H9 (cell line): Measurements from ENCODE around the gene HLF. TPM values are rescaled to one million over a fixed set of nuclear protein-coding genes. Genes with fewer than 3 reads are reported as not detected.

Experiments used
- DNase-seq: peaks from one replicate; pipeline ENCODE4 v3.0.0-alpha.2; 2017
- H2AFZ ChIP-seq: one replicate; pipeline ENCODE4 v1.6.1; 2013; ENCODE audit warnings: mild to moderate bottlenecking, low read length, control low read depth, moderate library complexity
- H2AK5ac ChIP-seq: 2 replicates; pipeline ENCODE4 v1.6.1; 2013; ENCODE audit warnings: low read length, control low read depth, mixed read lengths; ENCODE audit not compliant: insufficient read length
- H2BK120ac ChIP-seq: one replicate; pipeline ENCODE4 v1.6.1; 2013; ENCODE audit warnings: low read depth, mild to moderate bottlenecking, low read length, control low read depth, inconsistent platforms; ENCODE audit not compliant: poor library complexity, severe bottlenecking
- H2BK12ac ChIP-seq: 2 replicates; pipeline ENCODE4 v1.6.1; 2013; ENCODE audit warnings: low read length, control low read depth, mixed read lengths, low read depth; ENCODE audit not compliant: insufficient read length
- H2BK15ac ChIP-seq: 2 replicates; pipeline ENCODE4 v1.6.1; 2013; ENCODE audit warnings: low read depth, low read length, control low read depth
- H2BK20ac ChIP-seq: one replicate; pipeline ENCODE4 v1.6.1; 2013; ENCODE audit warnings: low read depth, mild to moderate bottlenecking, low read length, control low read depth, inconsistent platforms; ENCODE audit not compliant: poor library complexity, severe bottlenecking
- H2BK5ac ChIP-seq: 2 replicates; pipeline ENCODE4 v1.6.1; 2013; ENCODE audit warnings: low read length, control low read depth, mixed read lengths; ENCODE audit not compliant: insufficient read length
- H3K14ac ChIP-seq: 2 replicates; pipeline ENCODE4 v1.6.1; 2013; ENCODE audit warnings: low read length, control low read depth; ENCODE audit not compliant: insufficient read depth
- H3K18ac ChIP-seq: 2 replicates; pipeline ENCODE4 v1.6.1; 2013; ENCODE audit warnings: low read depth, mild to moderate bottlenecking, mixed read lengths, low read length, control low read depth; ENCODE audit not compliant: insufficient read length
- H3K23ac ChIP-seq: 2 replicates; pipeline ENCODE4 v1.6.1; 2013; ENCODE audit warnings: low read length, control low read depth, mixed read lengths, low read depth; ENCODE audit not compliant: insufficient read length
- H3K23me2 ChIP-seq: 2 replicates; pipeline ENCODE4 v1.6.1; 2013; ENCODE audit warnings: low read depth, mild to moderate bottlenecking, mixed read lengths, low read length, control low read depth; ENCODE audit not compliant: insufficient read length, poor library complexity, severe bottlenecking
- H3K27ac ChIP-seq: 2 replicates; pipeline ENCODE4 v1.5.1; 2013; ENCODE audit warnings: low read length, control low read depth, mixed read lengths, low read depth; ENCODE audit not compliant: insufficient read length
- H3K27me3 ChIP-seq: 2 replicates; pipeline ENCODE4 v1.6.1; 2013; ENCODE audit warnings: low read length, control low read depth, inconsistent platforms; ENCODE audit not compliant: insufficient read depth
- H3K4ac ChIP-seq: 2 replicates; pipeline ENCODE4 v1.6.1; 2013; ENCODE audit warnings: low read depth, mild to moderate bottlenecking, control low read depth, inconsistent platforms, low read length, moderate library complexity
- H3K4me1 ChIP-seq: 2 replicates; pipeline ENCODE4 v1.6.1; 2013; ENCODE audit warnings: low read length, control low read depth, inconsistent platforms; ENCODE audit not compliant: insufficient read depth
- H3K4me2 ChIP-seq: 2 replicates; pipeline ENCODE4 v1.6.1; 2013; ENCODE audit warnings: low read length, control low read depth, mixed read lengths; ENCODE audit not compliant: insufficient read length, insufficient read depth
- H3K56ac ChIP-seq: 2 replicates; pipeline ENCODE4 v1.6.1; 2013; ENCODE audit warnings: low read depth, mild to moderate bottlenecking, mixed read lengths, low read length, control low read depth; ENCODE audit not compliant: insufficient read length
- H3K79me1 ChIP-seq: 2 replicates; pipeline ENCODE4 v1.6.1; 2013; ENCODE audit warnings: low read depth, mild to moderate bottlenecking, moderate library complexity, low read length, control low read depth, inconsistent platforms; ENCODE audit not compliant: insufficient read depth, poor library complexity, severe bottlenecking
- H3K79me2 ChIP-seq: 2 replicates; pipeline ENCODE4 v1.6.1; 2013; ENCODE audit warnings: low read length, control low read depth, inconsistent platforms; ENCODE audit not compliant: insufficient read depth
- H3K9ac ChIP-seq: 2 replicates; pipeline ENCODE4 v1.6.1; 2013; ENCODE audit warnings: low read length, control low read depth, mixed read lengths; ENCODE audit not compliant: insufficient read length; ENCODE audit errors: extremely low read depth
- H3K9me3 ChIP-seq: one replicate; pipeline ENCODE4 v1.6.1; 2013; ENCODE audit warnings: low read depth, low read length, inconsistent platforms; ENCODE audit not compliant: control insufficient read depth
- H3T11ph ChIP-seq: one replicate; pipeline ENCODE4 v1.6.1; 2013; ENCODE audit warnings: mild to moderate bottlenecking, low read length, control low read depth, inconsistent platforms
- H4K20me1 ChIP-seq: one replicate; pipeline ENCODE4 v1.6.1; 2013; ENCODE audit not compliant: control insufficient read depth, insufficient read length, insufficient read depth
- H4K5ac ChIP-seq: 2 replicates; pipeline ENCODE4 v1.6.1; 2013; ENCODE audit warnings: low read depth, mild to moderate bottlenecking, mixed read lengths, low read length, control low read depth; ENCODE audit not compliant: insufficient read length
- H4K8ac ChIP-seq: replicated peaks from 2 replicates; pipeline ENCODE4 v1.6.1; 2013; ENCODE audit warnings: low read length, control low read depth, mixed read lengths, low read depth; ENCODE audit not compliant: insufficient read length
- H4K91ac ChIP-seq: 2 replicates; pipeline ENCODE4 v1.6.1; 2013; ENCODE audit warnings: low read depth, mild to moderate bottlenecking, moderate library complexity, mixed read lengths, low read length, control low read depth; ENCODE audit not compliant: insufficient read length
- H3K27ac Mint-ChIP-seq, 3 experiments: 2 replicates in 2 of 3; 3 replicates in 1 of 3; pipeline ENCODE4 v1.8.0; 2020 to 2021; ENCODE audit warnings: mixed read lengths in 3 of 3, mild to moderate bottlenecking in 1 of 3, moderate library complexity in 1 of 3
- H3K27me3 Mint-ChIP-seq: 2 replicates; pipeline ENCODE4 v1.8.0; 2021; ENCODE audit warnings: low read depth, mild to moderate bottlenecking, moderate library complexity, mixed read lengths
- H3K36me3 Mint-ChIP-seq, 3 experiments: 2 replicates in 2 of 3; 3 replicates in 1 of 3; pipeline ENCODE4 v1.8.0; 2020 to 2021; ENCODE audit warnings: low read depth in 3 of 3, mixed read lengths in 3 of 3; ENCODE audit not compliant: insufficient read depth in 1 of 3
- H3K4me1 Mint-ChIP-seq, 2 experiments: 2 replicates each; pipeline ENCODE4 v1.8.0; 2020; ENCODE audit warnings: mixed read lengths in 2 of 2
- H3K4me3 Mint-ChIP-seq, 2 experiments: 2 replicates in 1 of 2; 3 replicates in 1 of 2; pipeline ENCODE4 v1.8.0; 2020 to 2021; ENCODE audit warnings: mild to moderate bottlenecking in 2 of 2, mixed read lengths in 2 of 2, moderate library complexity in 1 of 2
- H3K9me3 Mint-ChIP-seq, 2 experiments: 2 replicates in 1 of 2; 3 replicates in 1 of 2; pipeline ENCODE4 v1.8.0; 2020; ENCODE audit warnings: mild to moderate bottlenecking in 2 of 2, mixed read lengths in 2 of 2, moderate library complexity in 1 of 2
- CTCF ChIP-seq: fragments of 200-600 bp; sonication (generic); conservative IDR thresholded peaks from 3 replicates; pipeline ENCODE4 v1.8.0; 2021; ENCODE audit warnings: antibody characterized with exemption, mild to moderate bottlenecking
- WGBS: extraction: QIAGEN DNeasy Blood & Tissue Kit; methylation state at CpG from one replicate; pipeline ENCODE4 v1.1.7; 2013; ENCODE audit warnings: missing lambda C conversion rate, low lambda C conversion rate, mixed read lengths; ENCODE audit not compliant: insufficient read length; ENCODE audit errors: extremely low coverage; 5-methylcytosine and 5-hydroxymethylcytosine counted together
- total RNA-seq: library from RNA; stranded (reverse); gene quantifications from 2 replicates; pipeline ENCODE4 v1.2.1, GENCODE V29; 2021

The HLF gene
- total RNA-seq, 1 experiment from 2014 or later, result 0.17 TPM

- Histone ChIP-seq H2BK20ac (no peak overlapping the region), H3K27ac (no peak overlapping the region), H2AK5ac (no peak overlapping the region), H4K8ac (no peak overlapping the region), H4K20me1 (no peaks in the 10 kb centered on the region), H3K4ac (no peak overlapping the region), H3K9ac (no peak overlapping the region), H3K79me2 (no peaks in the 10 kb centered on the region), H3K4me1 (no peaks in the 10 kb centered on the region), H3K9me3 (no peaks in the 10 kb centered on the region), H3K14ac (no peak overlapping the region), H2BK12ac (no peak overlapping the region), H3K23me2 (no peaks in the 10 kb centered on the region), H3K79me1 (no peaks in the 10 kb centered on the region), H2BK5ac (no peak overlapping the region), H2BK15ac (no peak overlapping the region), H3K56ac (no peak overlapping the region), H3K27me3 (no peaks in the 10 kb centered on the region), H2AFZ (no peak overlapping the region), H3T11ph (no peak overlapping the region), H4K5ac (no peak overlapping the region), H4K91ac (no peak overlapping the region), H2BK120ac (no peak overlapping the region), H3K4me2 (no peak overlapping the region), H3K23ac (no peak overlapping the region), H3K18ac (no peak overlapping the region)
- Mint-ChIP-seq H3K27me3 (no peaks in the 10 kb centered on the region; the same call in 1 of the 2 replicates), H3K27ac (no peak overlapping the region), H3K36me3 (no peaks in the 10 kb centered on the region), H3K9me3 (peaks cover 0 to 3% of the 10 kb centered on the region in 2 experiments; a peak in 1 of 5 replicates), H3K4me1 (no peaks in the 10 kb centered on the region), H3K4me3 (no peak overlapping the region)
- DNase-seq, result no peak
- no CpG with 5 or more reads among the region's 13 CpGs for WGBS
- no peak for TF ChIP-seq CTCF
Observed at GRCh38 chr17:55294042-55294751, 29.4 kb downstream of the HLF start.
